HG03196 (cell line): ENCODE data around the gene POLR3A.

Source experiments
- ATAC-seq: cut with Tn5 transposase; IDR thresholded peaks from one replicate; pipeline ENCODE4 v1.9.1; 2021; ENCODE audit not compliant: unreplicated experiment

The POLR3A gene

GRCh38 chr10:77959887-77960455 lies 69.3 kb downstream of the POLR3A start:
- no peak for ATAC-seq

GRCh38 chr10:77959384-77959783 lies 69.9 kb downstream of the POLR3A start:
- ATAC-seq, result no peak

GRCh38 chr10:77955136-77955535 lies 74.2 kb downstream of the POLR3A start:
- ATAC-seq, result no peak

- no peak for ATAC-seq
These were observed 80.1 kb downstream of the POLR3A start for GRCh38 chr10:77949167-77949566.

GRCh38 chr10:77946084-77946483 lies 83.2 kb downstream of the POLR3A start:
- no peak for ATAC-seq

GRCh38 chr10:77944519-77944918 lies 84.8 kb downstream of the POLR3A start:
- no peak for ATAC-seq

GRCh38 chr10:77943121-77943901 lies 86.0 kb downstream of the POLR3A start:
- ATAC-seq, result no peak

GRCh38 chr10:77941790-77942189 lies 87.5 kb downstream of the POLR3A start:
- ATAC-seq, result no peak

- ATAC-seq, result no peak
These were observed 88.7 kb downstream of the POLR3A start for GRCh38 chr10:77940627-77941026.

GRCh38 chr10:77940225-77940624 lies 89.1 kb downstream of the POLR3A start:
- no peak for ATAC-seq

- no peak for ATAC-seq
These were observed 89.7 kb downstream of the POLR3A start for GRCh38 chr10:77939561-77940001.

- no peak for ATAC-seq
These were observed 92.4 kb downstream of the POLR3A start for GRCh38 chr10:77936697-77937567.

GRCh38 chr10:77932016-77932715 lies 97.1 kb downstream of the POLR3A start:
- no peak for ATAC-seq

- no peak for ATAC-seq
These were observed 101.7 kb downstream of the POLR3A start for GRCh38 chr10:77927402-77928246.

- peak; percentile 52 for ATAC-seq
These were observed 102.5 kb downstream of the POLR3A start, which contains the start of gene DLG5 for GRCh38 chr10:77926566-77927401. TSS of gene DLG5 (minus strand) at chr10:77926755. CDS start at chr10:77926520, 235 bp downstream.

GRCh38 chr10:77925795-77926565 lies 103.3 kb downstream of the POLR3A start:
- peak; percentile 45 for ATAC-seq

- no peak for ATAC-seq
These were observed 103.9 kb downstream of the POLR3A start for GRCh38 chr10:77925410-77925794.

GRCh38 chr10:77922566-77923179 lies 106.6 kb downstream of the POLR3A start:
- no peak for ATAC-seq
